ENCODE measurements around the gene MTERF4. TPM values are rescaled to one million over a fixed set of nuclear protein-coding genes. Genes with fewer than 3 reads are reported as not detected.
A peak's percentile ranks its signal among the peaks of the same experiment; 100 is the strongest.

Gene MTERF4
- total RNA-seq, 6 experiments from 2014 or later: 12.1 to 26.3 (median 17.0) TPM

GRCh38 chr2:241136191-241136590 lies 34.1 kb upstream of the MTERF4 start:
- 79% methylated on average over 5 of the region's 8 CpGs for WGBS (ENCODE audit: insufficient coverage, low coverage, low lambda C conversion rate, missing lambda C conversion rate)
- Histone ChIP-seq H3K9me3 (no peaks in the 10 kb centered on the region), H3K27ac (no peak overlapping the region), H3K4me3 (no peak overlapping the region), H3K36me3 (no peaks in the 10 kb centered on the region), H3K4me1 (peaks cover 0 to 4% (median 0%) of the 10 kb centered on the region in 4 donors), H3K27me3 (no peaks in the 10 kb centered on the region)
- DNase-seq (no peak), ATAC-seq (no peak)
- TF ChIP-seq POLR2A (IDR thresholded peaks at IDR 0.05) (no peak), CTCF (IDR thresholded peaks at IDR 0.05) (no peak)
- intact Hi-C loops (cut with DNase I): no loop called here

- ATAC-seq: peak; percentile 80 to 90 (median 84)
- Histone ChIP-seq H3K4me3 (no peak overlapping the region), H3K4me1 (peaks cover 0 to 4% (median 0%) of the 10 kb centered on the region in 4 donors), H3K9me3 (no peaks in the 10 kb centered on the region), H3K27ac (no peak overlapping the region), H3K27me3 (no peaks in the 10 kb centered on the region), H3K36me3 (no peaks in the 10 kb centered on the region)
- TF ChIP-seq CTCF (IDR thresholded peaks at IDR 0.05): no peak
- TF ChIP-seq POLR2A (IDR thresholded peaks at IDR 0.05): no peak
- WGBS (ENCODE audit: insufficient coverage, low coverage, low lambda C conversion rate, missing lambda C conversion rate): 36% methylated on average over 9 of the region's 9 CpGs
- peak in 2 of 3 donors; percentile 50 to 74 for DNase-seq
- intact Hi-C loops (cut with DNase I): no loop called here
These were observed 33.6 kb upstream of the MTERF4 start for GRCh38 chr2:241135737-241136136.

- no peaks in the 10 kb centered on the region for H3K36me3 ChIP-seq
- H3K4me1 ChIP-seq: peaks cover 0 to 4% (median 0%) of the 10 kb centered on the region in 4 donors
- H3K27ac ChIP-seq: no peak overlapping the region
- H3K4me3 ChIP-seq: no peak overlapping the region
- intact Hi-C loops (cut with DNase I): no loop called here
- H3K27me3 ChIP-seq: no peaks in the 10 kb centered on the region
- WGBS (ENCODE audit: insufficient coverage, low coverage, low lambda C conversion rate, missing lambda C conversion rate): 100% methylated on average over 2 of the region's 7 CpGs
- DNase-seq (no peak), ATAC-seq (no peak)
- TF ChIP-seq POLR2A (IDR thresholded peaks at IDR 0.05) (no peak), CTCF (IDR thresholded peaks at IDR 0.05) (no peak)
- no peaks in the 10 kb centered on the region for H3K9me3 ChIP-seq
These were observed 32.6 kb upstream of the MTERF4 start for GRCh38 chr2:241134711-241135110.

GRCh38 chr2:241133436-241133820 lies 31.3 kb upstream of the MTERF4 start:
- DNase-seq: no peak
- Histone ChIP-seq H3K27ac (no peak overlapping the region), H3K36me3 (no peaks in the 10 kb centered on the region), H3K4me3 (no peak overlapping the region), H3K4me1 (peaks cover 0 to 4% (median 0%) of the 10 kb centered on the region in 4 donors), H3K27me3 (no peaks in the 10 kb centered on the region), H3K9me3 (no peaks in the 10 kb centered on the region)
- 98% methylated on average over 8 of the region's 10 CpGs for WGBS (ENCODE audit: insufficient coverage, low coverage, low lambda C conversion rate, missing lambda C conversion rate)
- no peak for TF ChIP-seq POLR2A (IDR thresholded peaks at IDR 0.05)
- no peak for TF ChIP-seq CTCF (IDR thresholded peaks at IDR 0.05)
- intact Hi-C loops (cut with DNase I): no loop called here
- ATAC-seq: no peak
